HepG2 (cell line): Measurements from ENCODE around the gene TRAPPC12. TPM values are rescaled to one million over a fixed set of nuclear protein-coding genes. Genes with fewer than 3 reads are reported as not detected.

Experiments used
- ARID5B ChIP-seq: IDR thresholded peaks from 2 replicates; pipeline ENCODE4 v1.4.0; 2020; ENCODE audit warnings: mild to moderate bottlenecking, missing genetic modification reagents
- BHLHE40 ChIP-seq: IDR thresholded peaks from 2 replicates; pipeline ENCODE4 v1.6.1; 2011; ENCODE audit warnings: low read length, improper control_type of control experiment
- DBP ChIP-seq: sonication (generic); formaldehyde crosslinking; IDR thresholded peaks from 2 replicates; pipeline ENCODE4 v1.4.0; 2020; ENCODE audit warnings: missing genetic modification reagents; ENCODE audit errors: not compliant biosample characterization
- KLF11 ChIP-seq: IDR thresholded peaks from 2 replicates; pipeline ENCODE4 v1.6.1; 2016; ENCODE audit warnings: missing compliant biosample characterization
- MAFF ChIP-seq: IDR thresholded peaks from 2 replicates; pipeline ENCODE4 v1.6.1; 2011; ENCODE audit warnings: low read depth, low read length, improper control_type of control experiment
- MAFK ChIP-seq, 2 experiments: IDR thresholded peaks in 1 of 2; conservative IDR thresholded peaks in 1 of 2; 2 replicates each; pipeline ENCODE4 v1.6.1; 2011; ENCODE audit warnings: improper control_type of control experiment in 2 of 2, low read length in 2 of 2
- MED13 ChIP-seq: sonication (generic); formaldehyde crosslinking; IDR thresholded peaks from 2 replicates; pipeline ENCODE4 v1.5.0; 2020; ENCODE audit warnings: missing genetic modification reagents
- NR2F1 ChIP-seq, 2 experiments: fragments of 450-650 bp in 1 of 2; formaldehyde crosslinking in 1 of 2; IDR thresholded peaks; 2 replicates each; pipeline versions ENCODE4 v1.5.0 to v1.6.1; 2016 to 2020; ENCODE audit warnings: mild to moderate bottlenecking in 1 of 2, missing compliant biosample characterization in 1 of 2, missing genetic modification reagents in 1 of 2, moderate library complexity in 1 of 2
- PBX2 ChIP-seq: IDR thresholded peaks from 2 replicates; pipeline ENCODE4 v1.6.1; 2016; ENCODE audit warnings: control low read depth
- RELA ChIP-seq: sonication (generic); formaldehyde crosslinking; IDR thresholded peaks from 2 replicates; pipeline ENCODE4 v1.4.0; 2020; ENCODE audit warnings: missing genetic modification reagents
- RFX3 ChIP-seq: IDR thresholded peaks from 2 replicates; pipeline ENCODE4 v1.6.1; 2016; ENCODE audit warnings: missing biosample characterization, missing genetic modification reagents
- TBL1XR1 ChIP-seq: fragments of 150-350 bp; IDR thresholded peaks from 2 replicates; pipeline ENCODE4 v1.6.1; 2014; ENCODE audit warnings: borderline replicate concordance, low read length; ENCODE audit not compliant: partially characterized antibody
- USF2 ChIP-seq, 2 experiments: sonication (generic) in 1 of 2; formaldehyde crosslinking in 1 of 2; IDR thresholded peaks; 2 replicates each; pipeline versions ENCODE4 v1.5.1 to v1.6.1; 2011 to 2020; ENCODE audit warnings: borderline replicate concordance in 1 of 2, low read depth in 1 of 2, low read length in 1 of 2, mild to moderate bottlenecking in 1 of 2, missing genetic modification reagents in 1 of 2, moderate library complexity in 1 of 2
- ZFP36L2 ChIP-seq: sonication (generic); formaldehyde crosslinking; IDR thresholded peaks from 2 replicates; pipeline ENCODE4 v1.4.0; 2020; ENCODE audit warnings: missing genetic modification reagents
- ZNF326 ChIP-seq: sonication (generic); formaldehyde crosslinking; IDR thresholded peaks from 2 replicates; pipeline ENCODE4 v1.4.0; 2020; ENCODE audit warnings: missing genetic modification reagents, borderline replicate concordance
- ZNF337 ChIP-seq: sonication (generic); formaldehyde crosslinking; IDR thresholded peaks from 2 replicates; pipeline ENCODE4 v1.5.1; 2020; ENCODE audit warnings: missing genetic modification reagents, low read depth, mild to moderate bottlenecking, borderline replicate concordance
- ZNF513 ChIP-seq: sonication (generic); formaldehyde crosslinking; conservative IDR thresholded peaks from 2 replicates; pipeline ENCODE4 v1.5.0; 2020; ENCODE audit warnings: missing genetic modification reagents
- ZNF562 ChIP-seq: sonication (generic); formaldehyde crosslinking; IDR thresholded peaks from 2 replicates; pipeline ENCODE4 v1.8.0; 2022; ENCODE audit warnings: missing genetic modification reagents, borderline replicate concordance
- ZNF773 ChIP-seq: sonication (generic); formaldehyde crosslinking; IDR thresholded peaks from 2 replicates; pipeline ENCODE4 v1.4.0; 2020; ENCODE audit warnings: missing genetic modification reagents, borderline replicate concordance
- ZSCAN25 ChIP-seq: sonication (generic); formaldehyde crosslinking; IDR thresholded peaks from 2 replicates; pipeline ENCODE4 v1.8.0; 2022; ENCODE audit warnings: mild to moderate bottlenecking, missing genetic modification reagents
- polyA plus RNA-seq, 8 experiments: library from polyadenylated mRNA; depleted of rRNA in 3 of 8; stranded (reverse) in 7 of 8; unstranded in 1 of 8; fragments of >200 nt; fragmentation: Illumina TruSeq in 4 of 8; extraction: Trizol in 4 of 8; gene quantifications; 2 replicates each; pipeline versions ENCODE4 v1.2.1 to v1.2.3, GENCODE V29; 2011 to 2016; ENCODE audit warnings: low read depth in 4 of 8, missing spikeins in 1 of 8, mixed read lengths in 1 of 8; ENCODE audit not compliant: insufficient read depth in 1 of 8
- total RNA-seq, 5 experiments: library from RNA; depleted of rRNA; stranded (reverse); fragments of >200 nt; fragmentation: Illumina TruSeq; extraction: Trizol; gene quantifications; 2 replicates each; pipeline ENCODE4 v1.2.3, GENCODE V29; 2016; ENCODE audit warnings: low read depth in 1 of 5

TRAPPC12 gene
- total and polyA plus RNA-seq, 2 of the 13 experiments (the other 11 are each of a cell fraction or from before 2014, with no cell fraction given): 46.4 to 97.7 TPM

GRCh38 chr2:3483227-3483985, 103.9 kb downstream of the TRAPPC12 start (continued):
- TF ChIP-seq ZNF773 (CRISPR knock-in tag) (no peak), ZNF337 (CRISPR knock-in tag) (no peak), ZFP36L2 (CRISPR knock-in tag) (no peak), NR2F1 (CRISPR knock-in tag; IDR thresholded peaks at IDR 0.05) (no peak), MAFF (peak; percentile 62), BHLHE40 (peak; percentile 54; the same call in 1 of the 2 replicates), ZSCAN25 (no peak), ZNF326 (no peak), USF2 (IDR thresholded peaks at IDR 0.05; ENCODE audit: low read depth, low read length) (no peak), USF2 (CRISPR knock-in tag; IDR thresholded peaks at IDR 0.05; ENCODE audit: borderline replicate concordance) (no peak), RFX3 (CRISPR knock-in tag) (no peak), KLF11 (CRISPR knock-in tag) (no peak), TBL1XR1 (no peak), ZNF562 (CRISPR knock-in tag) (no peak), MAFK (conservative IDR thresholded peaks at IDR 0.05 in 1 of 2, IDR thresholded peaks at IDR 0.05 in 1 of 2; ENCODE audit: low read length in 2 of 2) (peak; percentile 71 to 78), MED13 (CRISPR knock-in tag) (no peak), RELA (CRISPR knock-in tag) (no peak), ARID5B (CRISPR knock-in tag) (no peak), DBP (CRISPR knock-in tag) (no peak), PBX2 (CRISPR knock-in tag) (peak; percentile 45; the same call in 1 of the 2 replicates), ZNF513 (CRISPR knock-in tag) (no peak)
